ENCODE measurements around the gene RAB11FIP5.

Gene RAB11FIP5

DNA sequence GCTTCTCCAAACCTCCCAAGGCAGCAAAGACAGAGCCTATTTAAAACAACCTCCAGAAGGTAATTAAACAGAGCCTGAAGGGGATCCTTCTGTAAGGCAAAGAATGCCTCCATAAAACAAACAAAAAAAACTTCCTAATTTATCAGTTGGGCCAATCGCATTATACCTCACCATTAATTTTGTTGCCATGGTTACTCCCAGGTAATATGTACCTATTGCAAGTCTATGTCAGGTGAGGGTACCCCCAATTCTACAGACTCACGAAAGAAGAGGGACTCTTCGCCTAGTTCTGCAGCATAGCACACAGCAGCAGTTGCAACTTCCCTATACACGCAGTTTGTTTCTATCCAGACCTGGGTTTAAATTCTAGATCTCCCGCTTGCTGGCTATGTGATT, 80.0 kb downstream of the RAB11FIP5 start:
- no peak for DNase-seq (ENCODE audit: low spot score)

DNA sequence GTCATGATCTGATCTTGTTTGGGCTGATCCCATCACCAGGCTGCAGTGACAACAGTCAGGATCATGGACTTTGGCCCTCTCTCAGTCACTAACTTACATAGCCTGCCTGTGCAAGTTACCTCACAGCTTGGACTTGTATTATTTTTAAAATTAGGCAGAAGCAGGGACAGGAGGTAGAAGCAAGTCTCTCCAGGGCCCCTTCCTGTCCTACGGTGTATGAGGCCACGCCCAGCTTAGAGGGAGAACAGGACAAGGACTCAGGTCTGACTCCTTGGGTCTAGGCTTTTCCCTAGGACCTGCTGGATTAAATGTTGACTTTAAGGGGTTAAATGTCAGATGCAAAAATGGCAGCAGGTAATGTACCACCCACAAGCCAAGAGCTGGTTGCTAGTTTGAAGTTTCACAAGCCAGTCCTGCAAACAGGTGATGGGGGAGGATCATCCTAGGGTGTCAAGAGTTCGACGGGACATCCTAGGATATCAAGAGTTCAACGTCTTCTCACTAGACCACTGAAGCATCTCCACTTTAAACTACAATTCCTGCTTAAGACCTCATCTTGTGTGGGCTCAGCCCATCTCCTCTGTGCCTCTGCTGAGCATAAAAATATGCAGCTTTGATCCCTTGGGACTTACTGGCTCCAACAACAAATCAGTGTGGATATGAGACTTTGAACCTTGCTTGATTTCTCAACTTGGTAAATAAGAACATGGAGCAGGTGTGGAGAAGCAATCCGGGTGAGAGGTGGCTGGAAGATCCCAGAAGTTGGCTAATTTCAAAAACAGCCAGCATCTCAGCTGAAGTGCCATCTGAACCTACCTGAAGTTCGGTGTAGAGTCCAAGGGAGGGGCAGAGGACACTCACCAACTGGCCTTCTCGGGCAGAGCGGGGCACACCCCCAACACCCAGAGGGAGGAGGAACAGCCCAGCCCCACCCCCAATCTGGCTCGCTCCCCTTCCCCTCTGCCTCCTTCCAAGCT, 80.7 kb downstream of the RAB11FIP5 start:
- no peak for DNase-seq (ENCODE audit: low spot score)

DNA sequence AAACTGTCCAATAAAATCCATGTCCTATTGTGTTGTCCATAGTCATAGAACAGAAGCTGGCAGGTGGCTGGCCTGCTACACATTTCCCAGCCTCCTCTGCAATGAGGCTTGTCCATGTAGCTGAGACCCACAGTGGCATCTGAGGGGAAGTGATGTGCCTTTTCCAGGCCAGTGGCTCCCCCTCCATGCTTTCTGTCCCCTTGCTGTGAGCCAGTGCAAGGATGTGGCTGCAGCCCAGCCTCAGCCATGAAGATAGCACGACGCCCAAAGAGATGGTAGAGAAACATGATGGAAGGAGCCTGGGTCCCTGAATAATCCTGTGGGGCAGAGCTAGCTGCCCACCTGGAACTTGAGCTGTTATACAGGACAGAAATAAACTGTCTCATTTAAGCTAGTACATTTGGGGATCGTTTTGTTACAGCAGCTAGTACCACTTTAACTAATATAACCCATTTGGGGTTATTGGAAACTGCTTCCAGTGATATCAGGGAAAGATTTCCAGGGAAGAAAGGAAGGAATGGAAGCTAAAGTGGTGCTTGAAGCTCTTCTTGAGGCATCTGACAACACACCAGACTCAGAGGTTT, 81.6 kb downstream of the RAB11FIP5 start:
- DNase-seq (ENCODE audit: low spot score): no peak

DNA sequence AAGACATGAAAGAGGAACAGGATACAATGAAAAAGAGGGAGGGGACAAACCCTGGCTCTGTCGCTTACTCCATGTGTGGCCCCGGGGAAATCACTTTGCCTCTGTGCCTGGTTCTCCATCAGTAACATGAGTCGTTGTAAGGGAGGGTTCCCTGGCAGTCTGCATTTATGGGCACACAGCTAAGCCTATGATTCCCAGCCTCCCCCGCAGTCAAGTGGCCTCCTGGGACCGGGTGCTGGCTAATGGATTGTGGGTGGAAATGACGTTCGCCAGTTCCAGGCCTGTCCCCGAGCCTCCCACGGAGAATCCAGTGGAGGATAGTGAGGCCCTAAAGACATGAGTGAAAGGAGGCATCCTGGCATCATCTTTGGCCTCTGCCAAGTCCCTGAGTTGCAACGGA, 83.9 kb downstream of the RAB11FIP5 start:
- no peak for DNase-seq (ENCODE audit: low spot score)

DNA sequence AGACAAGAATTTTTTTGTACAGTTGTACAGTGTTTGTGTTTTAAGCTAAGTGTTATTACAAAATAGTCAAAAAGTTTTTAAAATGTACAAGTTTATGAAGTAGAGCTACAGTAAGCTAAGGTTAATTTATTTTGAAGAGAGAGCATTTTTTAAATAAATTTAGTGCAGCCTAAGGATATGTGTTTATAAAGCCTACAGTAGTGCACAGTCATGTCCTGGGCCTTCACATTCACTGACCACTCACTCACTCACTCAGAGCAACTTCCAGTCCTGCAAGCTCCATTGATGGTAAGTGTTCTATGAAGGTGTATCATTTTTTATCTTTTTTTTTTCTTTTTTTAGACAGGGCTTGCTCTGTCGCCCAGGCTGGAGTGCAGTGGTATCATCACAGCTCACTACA, 85.4 kb downstream of the RAB11FIP5 start:
- DNase-seq (ENCODE audit: low spot score): no peak

DNA sequence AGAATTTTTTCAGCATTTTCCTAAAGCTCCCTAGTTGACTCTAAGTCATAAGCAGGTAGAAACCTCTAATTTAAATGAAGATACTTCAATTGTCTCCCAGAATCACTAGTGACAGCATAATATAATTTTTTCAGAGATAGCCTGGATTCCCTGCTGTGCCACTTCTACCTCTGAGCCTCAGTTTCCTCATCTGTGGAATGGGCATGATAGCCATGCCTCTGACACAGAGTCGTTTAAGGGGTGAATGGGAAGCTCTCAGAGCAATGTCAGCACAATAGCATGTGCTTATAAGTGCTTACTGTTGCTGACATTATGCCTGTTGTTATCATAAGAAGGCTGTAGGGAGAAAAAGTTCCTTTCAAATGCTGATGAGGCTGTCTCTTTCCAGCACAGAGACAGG, 89.3 kb downstream of the RAB11FIP5 start:
- no peak for DNase-seq (ENCODE audit: low spot score)
